HTR-8/SVneo (cell line): ENCODE data around the gene FBXO17.
"Not testable (repeated sequence)": the region's sequence is repeated elsewhere in the genome, so short reads cannot be mapped to it uniquely, and the experiment has no call there.

Experiments used
- DNase-seq: peaks from one replicate; pipeline ENCODE4 v3.0.0; 2011; ENCODE audit warnings: low spot score, mixed read lengths; ENCODE audit not compliant: insufficient read length
- FAIRE-seq: peaks from 2 replicates; lab custom pipeline; 2011; peaks lifted over from hg19 to GRCh38; lab: Jason Lieb, UNC

Gene FBXO17

DNA sequence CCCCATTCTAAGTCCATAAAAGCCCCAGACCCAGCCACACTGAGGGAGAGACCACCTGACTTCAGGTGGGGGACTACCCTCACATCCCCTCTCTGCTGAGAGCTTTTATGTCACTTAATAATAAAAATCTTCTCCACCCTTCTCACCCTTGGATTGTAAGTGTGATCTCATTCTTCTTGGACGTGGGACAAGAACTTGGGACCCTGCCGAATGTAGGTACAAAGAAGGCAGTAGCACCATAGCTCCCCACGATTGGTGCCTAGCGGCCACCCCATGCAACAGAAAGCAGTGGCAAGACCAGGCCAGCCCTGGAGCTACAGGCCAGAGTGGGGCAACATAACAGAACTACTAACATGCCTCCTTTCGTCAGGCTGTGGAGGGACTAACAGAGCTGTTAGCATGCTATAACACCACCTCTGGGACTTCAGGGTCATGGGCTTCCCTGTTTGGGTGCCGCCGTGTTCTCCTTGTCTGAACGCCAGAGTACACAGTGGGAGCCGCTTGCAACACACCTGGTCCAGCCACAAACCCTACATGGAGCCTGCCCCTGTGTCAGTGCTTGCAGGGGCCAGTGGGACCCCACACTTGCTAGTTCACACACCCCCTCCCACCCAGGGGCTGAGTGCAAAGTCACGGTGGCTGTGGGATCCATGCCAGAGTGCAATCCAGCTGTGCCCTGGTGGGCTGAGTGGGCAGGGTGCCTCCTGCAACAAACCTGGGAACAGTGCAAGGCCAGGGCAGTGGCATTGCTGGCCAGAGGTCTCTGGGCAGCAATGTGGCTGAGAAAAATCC is 5.2 kb upstream of the FBXO17 start:
- DNase-seq = no peak
- FAIRE-seq = no peak

DNA sequence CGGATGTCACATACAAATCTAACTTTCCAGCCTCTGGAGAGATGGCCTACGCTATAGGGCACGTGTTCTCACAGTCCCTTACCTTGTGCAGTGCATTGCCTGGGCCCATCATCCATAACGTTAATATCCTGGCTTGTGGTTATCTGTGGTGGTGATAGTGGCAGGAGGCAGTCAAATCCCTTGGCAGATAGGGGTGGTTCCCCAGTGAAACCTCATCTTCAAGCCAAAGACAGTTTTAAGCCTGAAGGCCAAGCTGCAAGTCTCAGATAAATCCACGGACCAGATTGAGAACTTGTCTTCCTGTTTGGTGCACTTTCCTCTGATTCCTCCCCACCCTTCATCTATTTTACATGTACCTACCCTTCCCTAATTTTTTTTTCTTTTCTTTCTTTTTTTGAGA is 4.3 kb upstream of the FBXO17 start:
- DNase-seq (no peak), FAIRE-seq (no peak)

DNA sequence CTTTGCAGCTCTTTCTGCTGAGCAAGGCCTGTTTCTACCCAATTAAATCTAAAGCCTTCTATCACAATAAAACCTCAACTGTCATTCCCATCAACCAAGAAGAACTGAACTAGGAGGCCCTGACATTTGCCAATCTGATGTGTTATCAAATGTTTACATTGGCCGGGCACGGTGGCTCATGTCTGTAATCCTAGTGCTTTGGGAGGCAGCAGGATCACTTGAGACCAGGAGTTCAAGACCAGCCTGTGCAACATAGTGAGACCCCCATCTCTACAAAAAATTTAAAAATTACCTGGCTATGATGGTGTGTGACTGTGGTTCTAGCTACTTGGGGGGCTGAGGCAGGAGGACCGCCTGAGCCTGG is 2.8 kb upstream of the FBXO17 start:
- FAIRE-seq = no peak

DNA sequence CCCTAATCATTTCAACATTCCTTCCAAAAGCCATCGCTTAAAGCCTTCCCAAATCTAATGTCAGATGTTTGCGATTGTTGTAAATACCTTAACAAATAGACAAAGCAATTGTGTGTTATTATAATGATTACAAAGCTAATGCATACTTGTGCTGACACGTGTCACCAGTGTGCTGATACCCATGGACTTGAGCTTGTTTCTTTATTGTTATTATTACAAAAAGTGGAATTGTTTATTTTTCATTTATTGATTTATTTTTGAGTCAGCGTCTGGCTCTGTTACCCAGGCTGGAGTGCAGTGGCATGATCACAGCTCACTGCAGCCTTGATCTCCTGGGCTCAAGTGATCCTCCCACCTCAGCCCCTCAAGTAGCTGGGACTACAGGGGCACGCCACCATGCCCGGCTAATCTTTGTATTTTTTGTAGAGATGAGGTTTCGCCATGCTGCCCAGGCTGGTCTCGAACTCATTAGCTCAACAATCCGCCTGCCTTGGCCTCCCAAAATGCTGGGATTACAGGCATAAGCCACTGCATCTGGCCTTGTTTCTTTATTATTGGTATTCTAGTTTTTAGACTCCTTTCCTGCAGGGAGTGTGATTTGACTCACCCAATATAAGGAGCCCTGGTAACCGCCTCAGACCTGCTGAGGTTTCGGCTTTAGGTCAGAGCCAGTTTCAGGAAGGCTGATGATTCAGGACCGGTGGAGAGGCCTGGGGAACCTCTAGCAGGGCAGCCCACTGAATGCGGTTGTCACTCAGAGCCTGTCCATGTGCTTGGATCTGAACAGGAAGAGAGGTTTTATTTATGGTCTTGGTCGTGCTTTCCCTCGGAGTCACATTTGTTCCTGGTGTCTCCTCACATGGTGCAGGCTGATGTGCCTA is 2.1 kb upstream of the FBXO17 start:
- no peak for DNase-seq
- FAIRE-seq = peak; percentile 31

More for the DNA sequence above, 2.8 kb upstream of the FBXO17 start:
- DNase-seq = no peak

DNA sequence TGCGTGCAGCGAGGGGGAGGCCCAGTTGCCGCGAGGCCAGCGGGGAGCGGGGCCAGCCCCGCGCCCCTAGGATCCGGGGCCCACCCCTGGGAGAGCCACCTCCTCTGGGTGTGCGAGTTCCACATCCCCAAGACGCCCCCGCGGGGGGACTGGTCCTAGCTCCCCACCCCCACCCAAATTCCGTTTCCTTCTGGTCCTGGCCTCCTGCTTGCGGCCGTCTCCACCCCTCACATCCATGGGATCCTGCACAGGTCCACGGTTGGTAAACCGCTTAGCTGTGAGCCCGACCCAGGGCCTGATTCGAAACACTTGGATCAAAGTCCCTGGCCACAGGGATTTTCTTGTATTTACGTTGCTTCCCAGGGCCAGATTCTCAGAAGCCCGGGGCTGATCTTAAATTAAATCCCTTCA is 324 bp upstream of the FBXO17 start:
- FAIRE-seq (no peak), DNase-seq (no peak)

DNA sequence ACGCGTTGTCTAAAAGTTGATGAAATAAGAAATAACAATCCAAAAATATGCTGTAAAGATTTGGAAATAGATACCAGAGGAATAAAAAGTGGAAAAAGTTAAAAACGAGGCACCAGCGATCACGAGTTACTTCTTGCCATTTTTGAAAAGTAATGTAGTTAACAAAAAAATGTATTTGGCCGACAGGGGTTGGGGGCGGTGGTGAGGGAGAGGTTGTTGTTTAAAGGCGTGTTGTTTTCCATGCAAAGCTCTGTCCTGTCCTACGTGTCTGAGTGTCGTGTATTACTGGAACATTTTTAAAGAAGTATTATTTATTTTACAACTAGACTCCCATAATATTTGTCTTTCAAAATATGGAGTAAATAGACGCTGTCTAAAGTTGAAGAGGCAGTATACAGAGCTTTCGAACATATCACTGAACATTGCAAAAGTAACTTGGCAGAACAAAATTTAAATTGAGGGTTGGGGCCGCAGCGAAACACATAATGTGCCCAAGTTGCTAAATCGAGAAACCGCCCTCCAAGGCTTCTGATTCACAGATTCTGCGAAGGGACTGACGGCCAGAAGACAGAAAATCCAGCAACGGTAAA is 823 bp downstream of the FBXO17 start:
- no peak for FAIRE-seq
- DNase-seq = no peak

DNA sequence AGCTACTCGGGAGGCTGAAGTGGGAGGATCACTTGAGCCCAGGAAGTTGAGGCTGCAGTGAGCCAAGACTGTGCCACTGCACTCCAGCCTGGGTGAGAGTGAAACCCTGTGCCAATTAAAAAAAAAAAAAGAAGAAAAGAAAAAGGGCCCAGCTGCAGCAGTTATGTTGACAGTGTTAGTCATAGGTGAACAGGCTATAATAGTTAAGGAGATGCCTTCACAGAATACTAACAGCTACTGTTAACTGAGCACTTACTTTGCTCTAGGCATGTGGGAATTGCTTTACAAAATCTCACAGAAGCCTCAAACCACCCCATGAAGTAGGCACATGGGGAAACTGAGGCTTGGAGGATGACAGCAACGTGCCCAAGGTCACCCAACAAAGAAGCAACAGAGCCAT is 3.9 kb downstream of the FBXO17 start:
- FAIRE-seq = no peak

DNA sequence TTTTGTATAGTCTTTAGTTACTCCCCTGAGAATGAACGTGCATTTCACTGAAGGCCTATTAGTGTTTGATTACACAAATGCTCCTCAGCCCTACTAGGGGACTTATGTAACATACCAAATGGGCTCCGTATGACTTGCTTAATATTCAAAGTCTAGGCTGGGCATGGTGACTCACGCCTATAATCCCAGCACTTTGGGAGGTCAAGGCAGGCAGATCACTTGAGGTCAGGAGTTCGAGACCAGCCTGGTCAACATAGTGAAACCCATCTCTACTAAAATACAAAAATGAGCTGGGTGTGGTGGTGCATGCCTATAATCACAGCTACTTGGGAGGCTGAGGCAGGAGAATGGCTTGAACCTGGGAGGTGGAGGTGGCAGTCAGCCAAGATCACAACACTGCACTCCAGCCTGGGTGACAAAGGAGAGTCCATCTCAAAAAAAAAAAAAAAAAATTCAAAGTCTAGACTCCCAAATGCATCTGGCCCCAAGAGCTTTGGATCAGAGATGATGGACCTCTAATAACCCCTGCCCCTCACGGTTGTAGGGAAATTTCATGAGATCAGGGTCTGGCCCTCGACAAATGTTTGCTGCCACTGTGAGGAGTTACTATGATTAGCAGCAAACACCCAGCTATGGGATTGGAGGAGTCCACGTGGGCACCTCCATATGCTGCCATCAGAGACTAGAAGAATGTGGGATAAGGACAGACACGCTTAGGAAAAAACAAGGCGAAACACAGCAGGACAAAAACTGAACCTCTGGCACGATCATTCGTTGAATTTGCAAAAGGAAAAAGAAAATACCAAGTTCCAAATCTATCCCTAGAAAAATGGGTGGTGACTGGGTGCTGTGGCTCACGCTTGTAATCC is 4.6 kb downstream of the FBXO17 start:
- DNase-seq (no peak), FAIRE-seq (no peak)

More for the DNA sequence above, 3.9 kb downstream of the FBXO17 start:
- no peak for DNase-seq

DNA sequence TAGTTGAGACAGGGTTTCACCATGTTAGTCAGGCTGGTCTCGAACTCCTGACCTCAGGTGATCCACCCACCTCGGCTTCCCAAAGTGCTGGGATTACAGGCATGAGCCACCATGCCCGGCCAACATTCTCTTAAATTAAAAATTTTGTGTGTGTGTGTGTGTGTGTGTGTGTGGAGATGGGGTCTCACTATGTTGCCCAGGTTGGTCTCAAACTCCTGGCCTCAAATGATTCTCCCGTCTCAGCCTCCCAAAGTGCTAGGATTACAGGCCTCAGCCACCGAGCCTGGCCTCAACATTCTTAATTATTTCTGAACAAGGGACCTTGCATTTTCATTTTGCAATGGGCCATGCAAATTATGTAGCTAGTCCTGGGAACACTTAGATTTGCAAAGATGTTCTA is 9.4 kb downstream of the FBXO17 start:
- FAIRE-seq, DNase-seq: not testable (repeated sequence)

DNA sequence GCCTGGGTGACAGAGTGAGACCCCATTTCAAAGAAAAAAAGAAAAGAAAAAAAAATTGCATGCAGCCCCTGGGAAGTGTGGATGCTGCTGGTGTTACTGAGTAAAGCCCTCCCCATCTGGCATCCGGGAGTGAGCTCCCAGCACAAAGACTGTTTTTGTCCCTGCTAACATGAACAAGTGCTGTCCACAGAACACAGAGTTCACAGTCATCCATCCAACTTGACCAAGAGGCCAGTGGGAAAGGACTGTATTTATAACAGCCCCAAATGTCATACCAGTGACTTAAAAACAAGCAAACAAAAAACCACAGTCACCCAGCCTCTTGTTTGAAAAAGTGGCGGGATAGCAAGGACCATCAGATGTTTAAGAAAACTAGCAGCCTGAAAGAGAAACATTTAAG is 10.8 kb downstream of the FBXO17 start:
- FAIRE-seq (no peak), DNase-seq (no peak)

DNA sequence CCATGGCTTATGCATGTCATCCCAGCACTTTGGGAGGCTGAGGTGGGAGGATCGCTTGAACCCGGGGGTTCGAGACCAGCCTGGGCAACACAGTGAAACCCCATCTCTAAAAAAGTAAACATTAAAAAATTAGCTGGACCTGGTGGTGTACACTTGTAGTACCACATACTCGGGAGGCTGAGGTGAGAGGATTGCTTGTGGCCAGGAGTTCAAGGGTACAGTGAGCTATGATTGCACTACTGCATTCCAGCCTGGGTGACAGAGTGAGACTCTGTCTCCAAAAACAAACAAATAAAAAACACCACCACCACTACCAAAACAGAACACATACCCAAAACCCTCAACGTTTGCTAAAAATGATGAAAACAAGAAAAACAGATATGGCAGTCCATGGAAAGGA is 15.9 kb downstream of the FBXO17 start:
- FAIRE-seq (no peak), DNase-seq (no peak)

DNA sequence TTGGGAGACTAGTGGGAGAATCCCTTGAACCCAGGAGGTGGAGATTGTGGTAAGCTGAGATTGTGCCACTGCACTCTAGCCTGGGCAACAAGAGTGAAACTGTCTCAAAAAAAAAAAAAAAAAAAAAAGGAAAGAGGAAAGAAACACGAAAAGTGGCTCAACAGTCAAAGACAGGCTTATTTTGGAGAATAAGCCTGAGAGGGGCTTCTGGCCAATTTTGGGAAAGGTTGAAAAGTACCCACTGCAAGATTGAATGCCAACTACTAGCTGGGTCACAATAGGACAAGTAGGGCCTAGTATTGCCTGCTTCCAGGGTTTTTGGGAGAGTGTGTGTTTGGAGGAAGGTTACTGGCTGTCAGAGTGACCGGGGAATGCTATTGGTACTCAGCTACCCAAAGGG is 17.2 kb downstream of the FBXO17 start:
- no peak for FAIRE-seq
- DNase-seq = no peak

DNA sequence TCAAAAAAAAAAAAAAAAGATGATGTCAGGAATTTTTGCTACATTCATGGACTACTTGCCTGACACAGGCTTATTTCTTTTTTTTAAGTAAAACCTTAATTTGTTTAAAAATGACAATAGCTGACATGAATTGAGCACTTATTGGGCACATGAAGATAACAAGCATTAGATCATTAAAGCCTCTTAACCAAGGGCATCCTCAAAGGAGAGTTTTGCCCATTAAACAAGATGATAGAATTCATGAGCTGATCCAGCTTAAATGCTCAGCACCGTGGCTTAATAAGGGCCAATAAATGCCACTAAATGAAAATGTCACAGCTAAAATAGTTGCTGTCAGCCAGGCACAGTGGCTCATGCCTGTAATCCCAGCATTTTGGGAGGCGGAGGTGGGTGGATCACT is 19.3 kb downstream of the FBXO17 start:
- DNase-seq (no peak), FAIRE-seq (no peak)

DNA sequence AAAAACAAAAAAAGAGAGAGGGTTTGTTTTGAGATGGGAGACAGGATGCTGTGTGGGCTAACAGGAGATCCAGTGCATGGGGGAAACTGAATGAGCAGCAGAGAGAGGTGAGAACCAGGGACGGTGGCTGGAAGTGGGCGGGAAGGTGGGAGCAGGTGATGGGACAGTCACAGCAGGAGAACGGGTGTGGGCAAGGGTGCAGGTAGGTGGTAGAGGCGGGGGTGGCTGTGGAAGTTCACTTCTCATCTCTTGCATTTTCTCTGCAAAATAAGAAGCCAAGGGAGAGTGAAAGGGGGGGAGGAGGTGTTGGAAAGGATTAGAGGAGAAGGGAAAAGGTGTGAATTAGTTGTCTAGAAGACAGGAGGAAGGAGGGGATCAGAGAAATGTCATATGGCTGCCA is 21.9 kb downstream of the FBXO17 start:
- FAIRE-seq = no peak
- no peak for DNase-seq

DNA sequence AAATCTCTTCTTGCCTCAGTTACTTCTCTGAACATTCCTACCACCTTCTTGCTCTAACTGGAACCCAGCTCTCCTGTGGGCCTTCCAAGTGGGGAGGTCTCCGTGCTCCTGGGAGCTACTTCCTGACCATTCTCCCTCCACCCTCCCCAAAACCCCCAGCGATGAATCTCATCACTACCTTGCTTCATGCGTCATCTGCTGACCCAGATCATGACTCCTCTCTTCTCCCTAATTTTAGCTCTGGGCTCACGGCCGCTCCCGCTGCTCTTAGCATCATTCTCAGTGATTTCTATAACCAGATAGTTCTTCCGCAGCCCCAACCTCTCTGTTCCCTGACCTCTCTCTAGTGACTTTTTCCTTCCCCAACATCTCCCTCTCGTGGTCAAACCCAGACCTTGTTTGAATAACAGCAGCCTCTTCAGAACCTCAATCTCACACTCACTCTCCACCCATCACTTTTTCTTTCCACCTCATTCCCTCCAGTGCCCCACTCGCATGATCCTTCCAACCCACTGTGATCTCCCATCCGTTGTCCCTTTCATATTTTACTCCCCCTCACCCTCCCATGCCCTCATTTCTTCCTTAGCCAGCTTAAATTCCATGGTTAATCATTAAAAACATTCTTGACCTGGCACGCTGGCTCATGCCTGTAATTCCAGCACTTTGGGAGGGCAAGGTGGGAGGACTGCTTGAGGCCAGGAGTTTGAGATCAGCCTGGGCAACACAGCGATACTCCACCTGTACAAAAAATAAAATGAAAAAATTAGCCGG is 23.0 kb downstream of the FBXO17 start:
- FAIRE-seq (no peak), DNase-seq (no peak)

DNA sequence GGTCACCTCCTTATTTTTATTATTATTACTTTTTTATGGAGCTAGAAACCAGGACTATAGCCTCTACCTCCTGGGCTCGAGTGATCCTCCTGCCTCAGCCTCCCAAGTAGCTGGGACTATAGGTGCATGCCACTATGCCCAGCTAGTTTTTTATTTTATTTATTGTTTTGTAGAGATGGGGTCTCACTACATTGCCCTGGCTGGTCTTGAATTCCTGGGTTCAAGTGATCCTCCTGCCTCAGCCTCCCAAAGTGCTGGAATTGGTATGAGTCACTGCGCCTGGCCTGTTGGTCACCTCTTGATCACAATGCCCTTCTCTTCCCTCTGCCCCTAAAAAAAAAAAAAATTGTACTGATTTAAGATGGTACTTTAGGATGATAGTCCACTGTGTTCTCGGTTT is 24.4 kb downstream of the FBXO17 start:
- no peak for FAIRE-seq
- DNase-seq = no peak

DNA sequence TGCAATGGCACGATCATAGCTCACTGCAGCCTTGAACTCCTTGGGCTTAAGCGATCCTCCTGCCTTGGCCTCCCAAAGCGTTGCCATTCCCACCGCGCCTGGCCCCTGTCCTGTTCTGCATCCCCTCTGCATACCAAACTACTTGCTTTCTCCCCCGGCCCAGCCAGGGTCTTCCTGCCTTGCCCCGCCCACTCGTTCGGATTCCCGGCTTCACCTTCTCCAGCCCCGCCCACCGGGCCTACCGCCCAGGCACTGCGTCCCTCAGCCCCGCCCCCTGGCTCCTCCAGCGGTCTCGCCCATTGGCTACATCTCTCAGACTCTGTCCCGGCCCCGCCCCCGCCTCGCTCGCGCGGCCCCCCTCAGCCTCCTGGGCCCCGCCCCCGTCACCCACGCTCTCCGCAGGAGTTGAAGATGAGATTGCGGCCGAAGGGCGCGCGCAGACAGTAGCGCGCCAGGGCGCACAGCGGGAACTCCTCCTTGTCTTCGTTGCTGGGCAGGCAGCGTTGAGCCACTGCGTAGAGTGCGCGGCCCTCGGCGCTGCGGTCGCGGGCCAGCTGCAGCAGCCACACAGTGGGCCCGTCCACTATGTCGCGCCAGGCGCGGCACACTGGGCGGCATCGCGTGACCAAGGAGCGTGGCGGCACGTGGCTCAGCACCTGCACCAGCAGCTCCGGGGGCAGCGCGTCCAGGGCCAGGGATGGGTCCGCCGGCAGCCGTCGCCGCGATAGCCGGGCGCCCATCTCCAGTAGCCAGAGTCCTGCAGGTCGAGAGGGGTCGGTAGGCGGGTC is 25.8 kb downstream of the FBXO17 start:
- no peak for DNase-seq
- no peak for FAIRE-seq

DNA sequence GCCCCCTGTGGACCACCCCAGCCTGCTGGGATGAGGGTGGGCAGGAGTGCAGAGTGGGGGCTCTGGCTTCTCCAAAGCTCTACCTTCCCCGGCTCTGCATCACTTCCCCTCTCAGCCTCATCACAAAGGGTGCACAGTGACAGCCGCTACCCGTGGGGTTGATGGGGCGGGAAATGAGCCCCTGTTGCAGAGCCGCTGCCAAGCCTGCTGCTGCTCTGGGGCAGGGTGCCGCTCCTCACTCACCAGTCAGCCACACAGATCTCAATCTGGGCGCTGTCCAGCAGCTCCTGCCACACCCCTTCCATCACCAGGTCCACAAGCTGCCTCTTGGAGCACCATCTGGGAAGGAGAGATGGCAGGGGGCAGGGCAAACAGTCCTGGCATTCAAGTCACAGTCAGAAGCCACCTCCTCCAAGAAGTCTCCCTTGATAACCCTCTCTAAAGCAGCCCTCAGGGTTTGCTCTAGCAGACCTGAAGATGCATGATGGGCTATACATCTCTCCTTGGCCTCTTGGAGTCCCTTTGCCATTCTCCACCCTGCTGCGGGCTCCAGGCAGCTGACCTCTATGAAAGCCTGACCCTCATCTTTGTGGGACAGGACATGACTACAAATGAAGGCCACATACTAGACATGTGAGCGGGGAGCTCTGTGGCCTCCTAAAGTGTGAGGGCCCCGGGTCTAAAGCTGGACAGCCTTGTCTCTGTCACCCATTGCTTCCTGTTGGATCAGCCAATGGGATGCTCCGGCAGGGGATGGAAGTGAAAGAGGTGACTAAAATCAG is 29.1 kb downstream of the FBXO17 start:
- DNase-seq (no peak), FAIRE-seq (no peak)
